ENCODE results near the gene SLC38A1. TPM values are rescaled to one million over a fixed set of nuclear protein-coding genes. Genes with fewer than 3 reads are reported as not detected.
A peak's percentile ranks its signal among the peaks of the same experiment; 100 is the strongest.

The SLC38A1 gene
- total and polyA plus RNA-seq, 12 donors, result 32.0 to 221 (median 140) TPM

GRCh38 chr12:46154221-46154985 lies 114.4 kb downstream of the SLC38A1 start:
- no peak for TF ChIP-seq CTCF (IDR thresholded peaks at IDR 0.05)
- H3K4me1 ChIP-seq, result peaks cover 0 to 12% (median 0%) of the 10 kb centered on the region in 9 donors
- WGBS, 2 donors, result 57 to 65% methylated on average over 2 of the region's 2 CpGs
- ATAC-seq, result no peak
- H3K27ac ChIP-seq, result no peak overlapping the region
- intact Hi-C loops (cut with DNase I), result loop anchor here in 6 of 10 donors (5.0 to 10.0 kb wide), 5 partner anchors 120 to 510 kb away; no protein-coding TSS in a partner anchor
- H3K27me3 ChIP-seq, result no peaks in the 10 kb centered on the region
- DNase-seq, result no peak
- H3K9me3 ChIP-seq, result peaks cover 0 to 14% (median 6%) of the 10 kb centered on the region in 11 donors
- no peaks in the 10 kb centered on the region for H3K36me3 ChIP-seq
- no peak overlapping the region for H3K4me3 ChIP-seq

- TF ChIP-seq CTCF (IDR thresholded peaks at IDR 0.05), result peak; percentile 10 to 71 (median 61)
- Histone ChIP-seq H3K4me3 (no peak overlapping the region), H3K36me3 (no peaks in the 10 kb centered on the region), H3K27ac (no peak overlapping the region), H3K27me3 (no peaks in the 10 kb centered on the region), H3K4me1 (peaks cover 0 to 12% (median 0%) of the 10 kb centered on the region in 9 donors), H3K9me3 (peaks cover 0 to 14% (median 6%) of the 10 kb centered on the region in 11 donors)
- ATAC-seq (no peak), DNase-seq (no peak)
- 43 to 47% methylated on average over 2 of the region's 2 CpGs for WGBS, 2 donors
- intact Hi-C loops (cut with DNase I), result loop anchor here in 6 of 10 donors (5.0 to 10.0 kb wide), 5 partner anchors 121 to 511 kb away; no protein-coding TSS in a partner anchor
These were observed 115.5 kb downstream of the SLC38A1 start for GRCh38 chr12:46153268-46153872.

GRCh38 chr12:46152456-46152855 lies 116.4 kb downstream of the SLC38A1 start:
- ATAC-seq (no peak), DNase-seq (no peak)
- H3K27me3 ChIP-seq, result peaks cover 0 to under 1% (median 0%) of the 10 kb centered on the region in 7 donors
- H3K4me1 ChIP-seq, result peaks cover 0 to 12% (median 0%) of the 10 kb centered on the region in 9 donors
- H3K4me3 ChIP-seq, result no peak overlapping the region
- WGBS, 2 donors, result 58 to 62% methylated on average over 1 of the region's 1 CpG
- no peak overlapping the region for H3K27ac ChIP-seq
- peaks cover 0 to 14% (median 6%) of the 10 kb centered on the region in 11 donors for H3K9me3 ChIP-seq
- no peak for TF ChIP-seq CTCF (IDR thresholded peaks at IDR 0.05)
- no peaks in the 10 kb centered on the region for H3K36me3 ChIP-seq
- intact Hi-C loops (cut with DNase I), result loop anchor here in 6 of 10 donors (5.0 to 10.0 kb wide), 5 partner anchors 122 to 512 kb away; no protein-coding TSS in a partner anchor

- H3K4me1 ChIP-seq, result peaks cover 0 to 12% (median 0%) of the 10 kb centered on the region in 9 donors
- no peak for TF ChIP-seq CTCF (IDR thresholded peaks at IDR 0.05)
- no peak overlapping the region for H3K27ac ChIP-seq
- no peak overlapping the region for H3K4me3 ChIP-seq
- DNase-seq (no peak), ATAC-seq (no peak)
- intact Hi-C loops (cut with DNase I), result loop anchor here in 6 of 10 donors (5.0 to 10.0 kb wide), 5 partner anchors 124 to 514 kb away; no protein-coding TSS in a partner anchor
- no peaks in the 10 kb centered on the region for H3K36me3 ChIP-seq
- H3K27me3 ChIP-seq, result peaks cover 0 to 4% (median 0%) of the 10 kb centered on the region in 7 donors
- peaks cover 0 to under 1% (median 0%) of the 10 kb centered on the region in 11 donors for H3K9me3 ChIP-seq
- 55 to 68% methylated on average over 3 of the region's 3 CpGs for WGBS, 2 donors
These were observed 118.1 kb downstream of the SLC38A1 start for GRCh38 chr12:46150735-46151134.
